ENCODE results near the gene OLFM3.

DNA sequence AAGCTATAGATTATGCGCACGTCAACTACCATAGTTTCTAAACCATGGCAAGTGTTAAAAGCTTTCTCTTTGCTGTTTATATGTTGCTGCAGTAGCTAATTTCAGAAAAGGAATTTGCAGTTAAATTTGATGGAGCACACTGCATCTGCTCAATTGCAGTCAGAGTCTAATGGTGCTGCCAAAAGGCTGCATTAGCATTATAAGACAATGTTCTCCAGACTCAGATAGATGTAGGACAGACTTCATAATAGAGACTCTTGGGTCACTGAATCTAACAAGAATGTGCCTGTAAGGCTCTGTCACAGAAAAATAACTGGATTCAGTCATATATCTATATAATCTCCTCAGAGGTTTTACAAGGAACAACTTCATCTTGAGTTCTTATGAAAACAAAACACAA is 198.3 kb downstream of the OLFM3 start:
- TF ChIP-seq, protein P1, sequence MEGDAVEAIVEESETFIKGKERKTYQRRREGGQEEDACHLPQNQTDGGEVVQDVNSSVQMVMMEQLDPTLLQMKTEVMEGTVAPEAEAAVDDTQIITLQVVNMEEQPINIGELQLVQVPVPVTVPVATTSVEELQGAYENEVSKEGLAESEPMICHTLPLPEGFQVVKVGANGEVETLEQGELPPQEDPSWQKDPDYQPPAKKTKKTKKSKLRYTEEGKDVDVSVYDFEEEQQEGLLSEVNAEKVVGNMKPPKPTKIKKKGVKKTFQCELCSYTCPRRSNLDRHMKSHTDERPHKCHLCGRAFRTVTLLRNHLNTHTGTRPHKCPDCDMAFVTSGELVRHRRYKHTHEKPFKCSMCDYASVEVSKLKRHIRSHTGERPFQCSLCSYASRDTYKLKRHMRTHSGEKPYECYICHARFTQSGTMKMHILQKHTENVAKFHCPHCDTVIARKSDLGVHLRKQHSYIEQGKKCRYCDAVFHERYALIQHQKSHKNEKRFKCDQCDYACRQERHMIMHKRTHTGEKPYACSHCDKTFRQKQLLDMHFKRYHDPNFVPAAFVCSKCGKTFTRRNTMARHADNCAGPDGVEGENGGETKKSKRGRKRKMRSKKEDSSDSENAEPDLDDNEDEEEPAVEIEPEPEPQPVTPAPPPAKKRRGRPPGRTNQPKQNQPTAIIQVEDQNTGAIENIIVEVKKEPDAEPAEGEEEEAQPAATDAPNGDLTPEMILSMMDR (IDR thresholded peaks at IDR 0.05) = no peak
- TF ChIP-seq ZFX (IDR thresholded peaks at IDR 0.05; ENCODE audit: borderline replicate concordance) = no peak

Data from 22Rv1 (cell line).